Keratinocyte (primary cell): ENCODE results near the gene COL8A1. TPM values are rescaled to one million over a fixed set of nuclear protein-coding genes. Genes with fewer than 3 reads are reported as not detected.

Experiments
- DNase-seq: peaks from one replicate; pipeline ENCODE4 v3.0.0-alpha.2; 2011; ENCODE audit warnings: low read depth, missing footprints, low spot score
- FAIRE-seq: peaks from 2 replicates; lab custom pipeline; 2011; peaks lifted over from hg19 to GRCh38; lab: Jason Lieb, UNC
- H2AFZ ChIP-seq: 2 replicates; pipeline ENCODE4 v1.6.0; 2012; ENCODE audit warnings: low read length, control low read depth, inconsistent platforms; ENCODE audit not compliant: control insufficient read depth
- H3K27ac ChIP-seq: 2 replicates; pipeline ENCODE4 v1.5.1; 2011; ENCODE audit warnings: low read length; ENCODE audit not compliant: control insufficient read depth, insufficient read depth
- H3K27me3 ChIP-seq: 3 replicates; pipeline ENCODE4 v1.6.0; 2011; ENCODE audit warnings: low read length; ENCODE audit not compliant: control insufficient read depth, insufficient read depth; ENCODE audit errors: extremely low read depth
- H3K36me3 ChIP-seq, 2 experiments: 2 replicates in 1 of 2; 3 replicates in 1 of 2; pipeline ENCODE4 v1.5.1; 2011; ENCODE audit warnings: low read length in 2 of 2, mild to moderate bottlenecking in 1 of 2; ENCODE audit not compliant: control insufficient read depth in 2 of 2, insufficient read depth in 2 of 2; ENCODE audit errors: extremely low read depth in 1 of 2
- H3K4me1 ChIP-seq: 3 replicates; pipeline ENCODE4 v1.5.1; 2011; ENCODE audit warnings: low read length; ENCODE audit not compliant: control insufficient read depth, insufficient read depth; ENCODE audit errors: extremely low read depth
- H3K4me2 ChIP-seq: 3 replicates; pipeline ENCODE4 v1.6.0; 2011; ENCODE audit warnings: low read depth, low read length; ENCODE audit not compliant: control insufficient read depth, insufficient read depth; ENCODE audit errors: extremely low read depth
- H3K4me3 ChIP-seq, 3 experiments: fragments of 200-600 bp in 1 of 3; sonication (generic) in 1 of 3; 2 replicates in 2 of 3; 3 replicates in 1 of 3; pipeline ENCODE4 v1.5.1; 2011 to 2016; ENCODE audit warnings: low read length in 3 of 3, mild to moderate bottlenecking in 3 of 3, control low read depth in 2 of 3, inconsistent platforms in 1 of 3, low read depth in 1 of 3, mixed read lengths in 1 of 3, mixed run types in 1 of 3, moderate library complexity in 1 of 3; ENCODE audit not compliant: control insufficient read depth in 2 of 3, insufficient read depth in 2 of 3; ENCODE audit errors: extremely low read depth in 1 of 3
- H3K79me2 ChIP-seq: 2 replicates; pipeline ENCODE4 v1.6.0; 2012; ENCODE audit warnings: low read length; ENCODE audit not compliant: control insufficient read depth, insufficient read depth
- H3K9ac ChIP-seq: 3 replicates; pipeline ENCODE4 v1.6.0; 2011; ENCODE audit warnings: low read length; ENCODE audit not compliant: control insufficient read depth, insufficient read depth; ENCODE audit errors: extremely low read depth
- H3K9me1 ChIP-seq: 3 replicates; pipeline ENCODE4 v1.6.0; 2011; ENCODE audit warnings: low read length; ENCODE audit not compliant: control insufficient read depth, insufficient read depth; ENCODE audit errors: extremely low read depth
- H3K9me3 ChIP-seq: 2 replicates; pipeline ENCODE4 v1.5.1; 2012; ENCODE audit warnings: low read depth, low read length; ENCODE audit not compliant: control insufficient read depth
- H4K20me1 ChIP-seq: 3 replicates; pipeline ENCODE4 v1.6.0; 2011; ENCODE audit warnings: low read length; ENCODE audit not compliant: control insufficient read depth, insufficient read depth; ENCODE audit errors: extremely low read depth
- CTCF ChIP-seq, 3 experiments: IDR thresholded peaks in 1 of 3; conservative IDR thresholded peaks in 1 of 3; optimal IDR thresholded peaks in 1 of 3; 2 replicates in 2 of 3; 3 replicates in 1 of 3; pipeline versions ENCODE3 to v1.5.1; 2011; ENCODE audit warnings: low read length in 3 of 3, mild to moderate bottlenecking in 3 of 3, moderate library complexity in 2 of 3, control low read depth in 1 of 3, inconsistent platforms in 1 of 3; ENCODE audit not compliant: insufficient read depth in 2 of 3; ENCODE audit errors: extremely low read depth in 1 of 3
- EZH2 ChIP-seq: IDR thresholded peaks from one replicate; pipeline ENCODE4 v1.6.1; 2012; ENCODE audit warnings: inconsistent platforms, mild to moderate bottlenecking, low read length, moderate library complexity
- dilution Hi-C: fragments of 300-500 bp; cut with MboI; formaldehyde crosslinking; loops from one replicate; pipeline ENCODE4 v1.7.0; 2020; ENCODE audit warnings: low sequenced_read_pairs; ENCODE audit not compliant: extremely low pct_ligation_motif_present
- polyA plus RNA-seq, 5 experiments: library from polyadenylated mRNA; depleted of rRNA in 3 of 5; stranded (reverse) in 3 of 5; stranded (forward) in 1 of 5; unstranded in 1 of 5; fragments of >200 nt; gene quantifications; 1 replicate in 1 of 5; 2 replicates in 3 of 5; 3 replicates in 1 of 5; pipeline versions ENCODE4 v1.2.1 to v1.2.3, GENCODE V29; 2011 to 2012; ENCODE audit warnings: missing spikeins in 2 of 5, low read depth in 1 of 5, low replicate concordance in 1 of 5

COL8A1 gene
- polyA plus RNA-seq, 1 donor (not counting 4 experiments of a cell fraction or from before 2014, with no cell fraction given) = 102 TPM

- Histone ChIP-seq H3K9ac (no peak overlapping the region), H3K79me2 (no peaks in the 10 kb centered on the region), H3K36me3 (no peaks in the 10 kb centered on the region), H3K4me1 (peaks cover 4% of the 10 kb centered on the region), H2AFZ (no peak overlapping the region), H3K4me3 (no peak overlapping the region), H3K27me3 (no peaks in the 10 kb centered on the region), H4K20me1 (no peaks in the 10 kb centered on the region), H3K9me1 (no peaks in the 10 kb centered on the region), H3K4me2 (no peak overlapping the region), H3K9me3 (no peaks in the 10 kb centered on the region), H3K27ac (no peak overlapping the region)
- DNase-seq (no peak), FAIRE-seq (no peak)
- dilution Hi-C loops = loop anchor here (25.0 kb wide), 1 partner anchor 746 kb away; no protein-coding TSS in a partner anchor
- TF ChIP-seq EZH2 = no peak
- TF ChIP-seq CTCF (optimal IDR thresholded peaks at IDR 0.05 in 1 of 3, IDR thresholded peaks at IDR 0.05 in 1 of 3, conservative IDR thresholded peaks at IDR 0.05 in 1 of 3; ENCODE audit: extremely low read depth in 1 of 3, insufficient read depth in 2 of 3, low read length in 3 of 3) = no peak
Measured at GRCh38 chr3:99757966-99758365, 119.6 kb downstream of the COL8A1 start.

GRCh38 chr3:99758502-99759177 is 120.2 kb downstream of the COL8A1 start:
- TF ChIP-seq CTCF (optimal IDR thresholded peaks at IDR 0.05 in 1 of 3, IDR thresholded peaks at IDR 0.05 in 1 of 3, conservative IDR thresholded peaks at IDR 0.05 in 1 of 3; ENCODE audit: extremely low read depth in 1 of 3, insufficient read depth in 2 of 3, low read length in 3 of 3) = no peak
- no peak for TF ChIP-seq EZH2
- H3K27me3 ChIP-seq = no peaks in the 10 kb centered on the region
- no peaks in the 10 kb centered on the region for H3K9me3 ChIP-seq
- H3K9ac ChIP-seq = no peak overlapping the region
- H3K79me2 ChIP-seq = no peaks in the 10 kb centered on the region
- H3K4me2 ChIP-seq = no peak overlapping the region
- dilution Hi-C loops = loop anchor here (25.0 kb wide), 1 partner anchor 746 kb away; no protein-coding TSS in a partner anchor
- DNase-seq (no peak), FAIRE-seq (peak; percentile 23)
- H4K20me1 ChIP-seq = no peaks in the 10 kb centered on the region
- H3K4me3 ChIP-seq = no peak overlapping the region
- H3K27ac ChIP-seq = no peak overlapping the region
- H3K36me3 ChIP-seq = no peaks in the 10 kb centered on the region
- no peaks in the 10 kb centered on the region for H3K9me1 ChIP-seq
- no peaks in the 10 kb centered on the region for H3K4me1 ChIP-seq
- no peak overlapping the region for H2AFZ ChIP-seq
